Stimulated activated naive B cell treated with anti-CD40 and anti-IgM and Interleukin-4, amounts not matched to agents 10 μg/mL and 1 μg/mL and 100 μg/mL, for 72 hours (primary cell): ENCODE results near the gene TMEM205.
"Not testable (repeated sequence)": the region's sequence is repeated elsewhere in the genome, so short reads cannot be mapped to it uniquely, and the experiment has no call there.

Source experiments
- ATAC-seq, 2 donors: fragments of 150-1000 bp; cut with Tn5 transposase; replicated peaks; 2 replicates each; pipeline ENCODE4 v1.10.0; 2021; ENCODE audit warnings: moderate library complexity in 1 of 2
- DNase-seq: peaks from one replicate; pipeline ENCODE4 v3.0.0; 2021
- H3K27ac Mint-ChIP-seq: one replicate; pipeline ENCODE4 v1.8.0; 2022; ENCODE audit warnings: mild to moderate bottlenecking, mixed read lengths
- H3K27me3 Mint-ChIP-seq, 2 donors: one replicate each; pipeline ENCODE4 v1.8.0; 2022; ENCODE audit warnings: mixed read lengths in 2 of 2
- H3K36me3 Mint-ChIP-seq, 2 donors: one replicate each; pipeline ENCODE4 v1.8.0; 2022; ENCODE audit warnings: mixed read lengths in 2 of 2, mild to moderate bottlenecking in 1 of 2
- H3K4me1 Mint-ChIP-seq, 2 donors: one replicate each; pipeline ENCODE4 v1.8.0; 2022; ENCODE audit warnings: mixed read lengths in 2 of 2, mild to moderate bottlenecking in 1 of 2
- H3K4me3 Mint-ChIP-seq, 2 donors: one replicate each; pipeline ENCODE4 v1.8.0; 2022; ENCODE audit warnings: mild to moderate bottlenecking in 2 of 2, mixed read lengths in 2 of 2, moderate library complexity in 1 of 2
- H3K9me3 Mint-ChIP-seq, 2 donors: one replicate each; pipeline ENCODE4 v1.8.0; 2022; ENCODE audit warnings: mixed read lengths in 2 of 2, mild to moderate bottlenecking in 1 of 2

Gene TMEM205

DNA sequence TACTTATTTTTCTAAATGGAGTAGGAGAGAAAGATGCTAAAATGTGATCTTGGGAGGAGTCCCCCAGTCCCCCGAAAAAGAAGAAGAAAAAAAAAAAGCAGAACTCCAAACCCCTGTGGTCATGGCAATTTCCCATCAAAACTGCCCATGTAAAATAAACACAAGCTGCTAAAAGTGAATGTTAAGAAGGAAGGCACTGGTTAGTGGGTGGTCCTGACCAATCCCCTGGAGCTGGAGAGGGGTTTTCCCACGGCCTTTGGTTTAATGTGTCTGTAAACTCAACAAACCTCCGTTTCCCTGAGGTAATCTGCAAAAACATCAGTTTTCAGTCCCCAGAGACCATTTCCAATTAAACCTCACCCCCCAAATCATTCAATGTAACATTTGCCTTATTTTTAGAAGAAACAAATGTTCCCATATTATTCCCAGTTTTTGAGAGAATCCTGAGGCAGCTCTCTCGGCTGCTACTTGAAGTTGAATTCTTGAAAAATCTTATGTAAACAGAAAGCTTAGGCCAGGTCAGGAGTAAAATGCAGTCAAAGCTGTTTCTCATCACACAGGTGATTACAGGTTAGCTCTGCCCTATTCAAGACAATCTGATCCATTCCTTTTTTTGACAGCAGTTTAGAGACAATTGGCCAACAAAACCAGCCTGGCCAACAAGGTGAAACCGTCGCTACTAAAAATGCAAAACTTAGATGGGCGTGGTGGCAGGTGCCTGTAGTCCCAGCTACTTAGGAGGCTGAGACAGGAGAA lies 23.6 kb downstream of the TMEM205 start:
- ATAC-seq (no peak), DNase-seq (no peak)
- Mint-ChIP-seq H3K4me1 (peaks cover 35 to 52% of the 10 kb centered on the region in 2 donors), H3K27me3 (peaks cover 0 to 6% of the 10 kb centered on the region in 2 donors), H3K27ac (peak overlapping the region; percentile 68), H3K4me3 (no peak overlapping the region), H3K9me3 (no peaks in the 10 kb centered on the region), H3K36me3 (peaks cover 0 to 4% of the 10 kb centered on the region in 2 donors)

DNA sequence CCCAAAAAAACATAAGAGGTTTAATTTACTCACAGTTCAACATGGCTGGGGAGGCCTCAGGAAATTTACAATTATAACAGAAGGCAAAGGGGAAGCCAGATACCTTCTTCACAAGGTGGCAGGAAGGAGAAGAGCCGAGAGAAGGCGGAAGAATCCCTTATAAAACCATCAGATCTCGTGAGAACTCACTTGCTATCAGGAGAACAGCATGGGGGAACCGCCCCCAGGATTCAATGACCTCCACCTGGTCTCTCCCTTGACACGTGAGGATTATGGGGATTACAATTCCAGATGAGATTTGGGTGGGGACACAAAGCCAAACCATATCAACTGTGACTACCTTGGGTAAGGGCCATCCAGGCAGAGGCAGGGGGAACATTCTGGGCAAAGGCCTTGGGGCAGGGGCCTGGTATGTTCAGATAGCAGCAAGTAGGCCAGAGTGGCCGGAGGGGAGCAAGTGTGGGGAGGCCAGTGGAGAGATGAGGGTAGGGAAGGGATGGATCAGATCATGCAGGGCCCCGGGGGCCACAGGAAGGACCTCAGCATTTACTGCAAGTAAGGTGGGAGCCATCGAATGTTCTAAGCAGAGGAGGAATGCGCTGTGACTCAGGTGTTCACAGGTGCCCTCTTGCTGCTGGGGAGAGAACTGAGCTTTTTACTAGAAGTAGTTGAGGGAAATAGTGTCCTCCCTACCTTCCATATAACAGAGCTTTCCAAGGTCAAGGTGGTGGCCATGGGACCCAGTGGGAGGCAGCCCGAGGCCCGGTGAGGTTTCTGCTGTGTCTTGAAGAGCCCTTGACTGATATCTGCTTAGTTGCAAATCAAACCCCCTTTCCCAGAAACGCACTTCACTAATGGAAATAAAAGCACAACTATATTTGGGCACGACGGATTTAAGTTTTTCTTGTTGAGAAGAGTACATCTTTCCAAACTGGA lies 24.6 kb downstream of the TMEM205 start:
- Mint-ChIP-seq H3K27me3 (peaks cover 0 to 6% of the 10 kb centered on the region in 2 donors), H3K4me3 (peak overlapping the region in 1 of 2 donors; percentile 33), H3K4me1 (peaks cover 37 to 55% of the 10 kb centered on the region in 2 donors), H3K27ac (peak overlapping the region; percentile 62), H3K36me3 (peaks cover 0 to 2% of the 10 kb centered on the region in 2 donors), H3K9me3 (no peaks in the 10 kb centered on the region)
- ATAC-seq = no peak
- no peak for DNase-seq

DNA sequence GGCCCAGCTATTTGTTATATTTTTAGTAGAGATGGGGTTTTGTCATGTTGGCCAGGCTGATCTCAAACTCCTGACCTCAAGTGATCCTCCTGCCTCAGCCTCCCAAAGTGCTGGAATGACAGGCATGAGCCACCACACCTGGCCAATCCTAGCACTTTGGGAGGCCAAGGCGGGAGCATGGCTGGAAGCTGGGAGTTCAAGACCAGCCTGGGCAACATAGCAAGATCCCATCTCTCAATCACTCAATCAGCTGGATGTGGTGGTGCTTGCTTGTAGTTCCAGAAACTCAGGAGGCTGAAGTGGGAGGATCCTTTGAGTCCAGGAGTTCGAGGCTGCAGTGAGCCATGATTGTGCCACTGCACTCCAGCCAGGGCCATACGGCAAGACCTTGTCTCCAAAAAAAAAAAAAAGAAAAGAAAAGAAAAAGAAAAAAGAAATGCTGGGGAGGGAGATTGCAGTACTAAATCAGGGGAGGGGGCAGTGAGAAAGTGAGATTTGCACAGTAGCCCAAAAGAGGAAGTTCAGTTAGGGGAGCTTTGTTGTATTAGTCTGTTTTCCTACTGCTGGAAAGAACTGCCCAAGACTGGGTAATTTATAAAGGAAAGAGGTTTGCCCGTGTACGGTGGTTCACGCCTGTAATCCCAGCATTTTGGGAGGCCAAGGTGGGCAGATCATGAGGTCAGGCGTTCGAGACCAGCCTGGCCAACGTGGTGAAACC lies 25.6 kb downstream of the TMEM205 start:
- not testable (repeated sequence) for H3K36me3 Mint-ChIP-seq, H3K27ac Mint-ChIP-seq, DNase-seq, H3K27me3 Mint-ChIP-seq, H3K9me3 Mint-ChIP-seq
- peak in 1 of 2 donors; percentile 19 for ATAC-seq
- H3K4me1 Mint-ChIP-seq = peaks cover 37 to 55% of the 10 kb centered on the region in 2 donors
- H3K4me3 Mint-ChIP-seq = peak overlapping the region in 1 of 2 donors; percentile 5

DNA sequence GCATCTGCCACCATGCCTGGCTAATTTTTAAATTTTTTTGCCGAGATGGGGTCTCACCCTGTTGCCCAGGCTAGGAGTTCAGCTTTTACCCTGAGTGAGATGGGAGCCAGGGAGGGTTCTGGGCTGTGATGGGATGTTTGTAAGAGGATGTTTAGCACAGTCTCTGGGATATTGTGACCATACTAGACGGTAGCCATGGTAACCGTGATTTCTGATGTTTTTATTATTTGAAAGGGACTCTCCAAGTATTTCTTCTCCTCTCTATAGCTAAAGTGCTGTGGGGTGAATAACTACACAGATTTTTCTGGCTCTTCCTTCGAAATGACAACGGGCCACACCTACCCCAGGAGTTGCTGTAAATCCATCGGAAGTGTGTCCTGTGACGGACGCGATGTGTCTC lies 39.7 kb downstream of the TMEM205 start:
- Mint-ChIP-seq H3K4me3 (no peak overlapping the region), H3K9me3 (no peaks in the 10 kb centered on the region), H3K36me3 (no peaks in the 10 kb centered on the region), H3K27me3 (peaks cover 8 to 15% of the 10 kb centered on the region in 2 donors), H3K27ac (no peak overlapping the region), H3K4me1 (no peaks in the 10 kb centered on the region)
- no peak for DNase-seq
- ATAC-seq = no peak

DNA sequence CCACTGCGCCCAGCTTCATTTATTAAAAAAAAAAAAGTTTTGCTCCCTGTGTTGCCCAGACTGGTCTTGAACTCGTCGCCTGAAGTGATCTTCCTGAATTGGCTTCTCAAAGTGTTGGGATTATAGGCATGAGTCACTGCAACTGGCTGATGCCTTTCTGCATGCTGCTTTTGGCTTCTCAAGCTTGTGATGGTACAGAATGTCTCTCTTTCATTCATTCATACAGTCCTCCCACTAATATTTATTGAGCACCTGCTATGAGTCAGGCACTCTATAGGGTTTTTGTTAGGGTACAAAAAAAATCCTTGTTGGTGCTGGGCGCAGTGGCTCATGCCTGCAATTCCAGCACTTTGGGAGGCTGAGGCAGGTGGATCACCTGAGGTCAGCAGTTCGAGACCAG lies 41.1 kb downstream of the TMEM205 start:
- Mint-ChIP-seq H3K4me3 (no peak overlapping the region), H3K27me3 (peaks cover 9 to 12% of the 10 kb centered on the region in 2 donors), H3K36me3 (no peaks in the 10 kb centered on the region), H3K9me3 (no peaks in the 10 kb centered on the region), H3K4me1 (no peaks in the 10 kb centered on the region), H3K27ac (no peak overlapping the region)
- no peak for ATAC-seq
- DNase-seq = no peak

DNA sequence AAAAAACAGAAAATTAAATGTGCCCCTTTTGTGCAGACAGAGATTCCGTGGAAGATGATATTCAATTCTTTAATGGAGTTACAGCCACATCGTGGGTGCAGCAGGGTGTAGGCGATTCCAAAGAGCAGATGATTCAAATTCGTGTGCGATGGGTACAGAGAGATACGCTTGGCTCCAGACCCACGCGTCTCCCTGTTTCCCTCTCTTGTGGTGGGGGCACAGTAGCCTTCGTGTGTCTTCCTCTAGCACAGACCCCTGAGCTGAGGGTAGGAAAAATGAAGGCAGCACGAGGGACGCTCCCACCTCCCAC lies 45.3 kb downstream of the TMEM205 start:
- Mint-ChIP-seq H3K4me1 (no peaks in the 10 kb centered on the region), H3K27ac (no peak overlapping the region), H3K4me3 (no peak overlapping the region), H3K9me3 (no peaks in the 10 kb centered on the region), H3K36me3 (no peaks in the 10 kb centered on the region), H3K27me3 (peaks cover 10 to 14% of the 10 kb centered on the region in 2 donors)
- no peak for DNase-seq
- ATAC-seq = no peak

DNA sequence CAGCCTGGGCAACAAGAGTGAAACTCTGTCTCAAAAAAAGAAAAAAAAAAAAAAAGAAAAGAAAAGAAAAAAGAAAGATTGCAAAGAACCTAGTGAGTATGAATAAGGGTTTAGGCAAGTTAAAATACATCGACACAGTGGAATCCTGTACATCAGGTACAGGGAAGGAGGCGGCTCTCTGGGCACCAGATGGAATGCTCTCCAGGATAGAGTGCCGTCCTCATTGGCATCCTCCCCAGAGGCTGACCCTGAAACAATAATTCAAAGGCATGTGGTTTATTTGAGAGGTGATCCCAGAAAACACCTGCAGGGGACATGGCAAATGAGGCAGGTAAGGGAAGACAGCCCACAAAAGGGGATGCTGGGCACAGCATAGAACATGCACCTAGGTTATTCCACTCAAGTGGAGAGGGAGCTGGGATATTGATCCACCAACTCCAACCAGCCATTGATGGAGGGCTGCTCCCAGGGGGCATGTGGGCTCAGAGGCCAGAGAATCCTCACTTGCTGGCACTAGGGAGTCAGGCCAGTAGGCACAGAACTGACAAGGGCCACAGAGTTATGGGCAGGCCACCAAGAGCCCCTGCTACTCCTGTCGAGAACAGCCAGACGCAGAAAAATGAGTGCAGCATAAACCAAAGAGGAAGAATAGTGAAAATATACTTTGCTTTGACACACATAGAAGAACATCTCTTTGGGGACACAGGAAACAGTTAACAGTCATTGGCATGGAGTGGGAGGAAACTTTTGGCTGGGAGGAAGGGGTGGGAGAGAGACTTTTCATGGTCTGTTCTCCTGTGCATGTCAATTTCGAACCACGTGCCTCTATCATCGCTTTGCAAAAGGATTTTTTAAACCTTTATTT lies 45.9 kb downstream of the TMEM205 start:
- ATAC-seq = no peak
- H3K4me3 Mint-ChIP-seq = no peak overlapping the region
- no peaks in the 10 kb centered on the region for H3K36me3 Mint-ChIP-seq
- no peak for DNase-seq
- H3K9me3 Mint-ChIP-seq = no peaks in the 10 kb centered on the region
- no peak overlapping the region for H3K27ac Mint-ChIP-seq
- H3K4me1 Mint-ChIP-seq = no peaks in the 10 kb centered on the region
- peaks cover 10 to 14% of the 10 kb centered on the region in 2 donors for H3K27me3 Mint-ChIP-seq

DNA sequence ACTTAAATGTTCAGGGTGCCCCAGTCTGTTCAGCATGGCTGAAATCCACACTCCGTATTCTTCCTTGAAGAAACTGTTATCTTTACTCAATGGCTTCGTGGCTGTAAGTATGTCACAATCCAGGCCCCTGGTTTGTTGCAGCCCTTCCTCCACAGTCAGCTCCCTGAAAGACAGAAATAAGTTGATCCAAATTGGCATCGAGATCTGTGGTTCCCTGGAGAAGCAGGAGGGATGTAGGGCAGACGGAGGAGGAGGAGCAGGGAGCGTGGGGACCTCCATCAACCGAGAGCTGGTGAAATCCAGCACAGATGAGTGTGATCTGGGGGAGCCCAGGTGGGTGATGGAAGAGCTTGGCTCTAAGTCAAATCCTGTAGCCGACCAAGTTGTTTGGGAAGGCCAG lies 49.8 kb downstream of the TMEM205 start:
- ATAC-seq (no peak), DNase-seq (no peak)
- Mint-ChIP-seq H3K27me3 (peaks cover 5 to 34% of the 10 kb centered on the region in 2 donors), H3K9me3 (no peaks in the 10 kb centered on the region), H3K4me3 (no peak overlapping the region), H3K36me3 (no peaks in the 10 kb centered on the region), H3K27ac (no peak overlapping the region), H3K4me1 (peaks cover 1 to 5% of the 10 kb centered on the region in 2 donors)

DNA sequence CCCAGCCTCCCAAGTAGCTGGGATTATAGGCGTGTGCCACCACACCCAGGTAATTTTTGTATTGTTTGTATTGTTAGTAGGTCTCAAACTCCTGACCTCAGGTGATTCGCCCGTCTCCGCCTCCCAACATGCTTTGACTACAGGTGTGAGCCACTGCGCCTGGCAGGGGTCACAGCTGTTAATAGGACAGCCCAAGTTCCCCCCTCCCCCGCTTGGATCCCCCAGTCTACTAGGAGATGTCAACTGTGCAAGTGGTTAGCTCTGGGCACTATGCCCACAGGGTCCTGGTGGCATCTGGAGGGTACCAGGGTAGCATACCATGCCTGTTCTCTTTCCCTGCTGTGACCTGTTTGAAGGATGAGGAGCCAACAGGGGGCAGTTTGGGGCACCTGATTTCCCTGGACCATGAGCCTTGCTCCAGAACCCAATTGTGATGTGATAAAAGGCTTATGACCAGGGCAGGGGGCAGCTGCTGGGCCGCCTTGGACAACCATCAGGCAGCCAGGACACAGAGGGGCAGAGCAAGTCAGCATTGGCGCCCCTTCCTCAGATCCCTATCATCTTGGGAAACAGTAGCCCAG lies 50.3 kb downstream of the TMEM205 start, which contains the start of gene TSPAN16:
TSPAN16 (plus strand) TSS at position 496 of the 581 bp plus-strand sequence. CDS start 138 bp downstream, outside the sequence.
- no peak within 1 kb of the TSS for H3K4me3 Mint-ChIP-seq
- peaks cover 1 to 5% of the 10 kb centered on the region in 2 donors for H3K4me1 Mint-ChIP-seq
- H3K9me3 Mint-ChIP-seq = no peaks in the 10 kb centered on the region
- ATAC-seq = no peak
- no peaks in the 10 kb centered on the region for H3K36me3 Mint-ChIP-seq
- no peak within 1 kb of the TSS for H3K27ac Mint-ChIP-seq
- peaks cover 5 to 34% of the 10 kb centered on the region in 2 donors for H3K27me3 Mint-ChIP-seq
- DNase-seq = no peak

DNA sequence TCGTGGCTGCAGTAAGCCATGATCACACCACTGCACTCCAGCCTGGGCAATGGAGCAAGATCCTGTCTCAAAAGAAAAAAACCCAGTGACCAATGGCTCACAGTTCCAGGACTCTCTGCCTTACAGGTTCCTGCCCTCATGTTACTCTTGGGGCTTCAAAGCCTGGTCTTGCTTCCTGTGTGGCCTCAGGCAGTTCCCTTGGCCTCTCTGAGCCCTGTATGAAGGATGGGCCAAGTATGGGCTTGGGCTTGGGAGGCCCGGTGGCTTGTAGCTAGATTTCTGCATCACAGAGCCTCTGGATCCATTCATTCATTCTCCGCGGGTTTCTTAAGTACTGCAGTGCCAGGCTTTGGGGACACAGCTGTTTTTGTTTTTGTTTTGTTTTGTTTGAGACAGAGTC lies 50.9 kb downstream of the TMEM205 start:
- Mint-ChIP-seq H3K4me1 (peaks cover 1 to 5% of the 10 kb centered on the region in 2 donors), H3K36me3 (no peaks in the 10 kb centered on the region), H3K4me3 (no peak overlapping the region), H3K27me3 (peaks cover 5 to 30% of the 10 kb centered on the region in 2 donors), H3K27ac (no peak overlapping the region), H3K9me3 (no peaks in the 10 kb centered on the region)
- no peak for DNase-seq
- no peak for ATAC-seq

DNA sequence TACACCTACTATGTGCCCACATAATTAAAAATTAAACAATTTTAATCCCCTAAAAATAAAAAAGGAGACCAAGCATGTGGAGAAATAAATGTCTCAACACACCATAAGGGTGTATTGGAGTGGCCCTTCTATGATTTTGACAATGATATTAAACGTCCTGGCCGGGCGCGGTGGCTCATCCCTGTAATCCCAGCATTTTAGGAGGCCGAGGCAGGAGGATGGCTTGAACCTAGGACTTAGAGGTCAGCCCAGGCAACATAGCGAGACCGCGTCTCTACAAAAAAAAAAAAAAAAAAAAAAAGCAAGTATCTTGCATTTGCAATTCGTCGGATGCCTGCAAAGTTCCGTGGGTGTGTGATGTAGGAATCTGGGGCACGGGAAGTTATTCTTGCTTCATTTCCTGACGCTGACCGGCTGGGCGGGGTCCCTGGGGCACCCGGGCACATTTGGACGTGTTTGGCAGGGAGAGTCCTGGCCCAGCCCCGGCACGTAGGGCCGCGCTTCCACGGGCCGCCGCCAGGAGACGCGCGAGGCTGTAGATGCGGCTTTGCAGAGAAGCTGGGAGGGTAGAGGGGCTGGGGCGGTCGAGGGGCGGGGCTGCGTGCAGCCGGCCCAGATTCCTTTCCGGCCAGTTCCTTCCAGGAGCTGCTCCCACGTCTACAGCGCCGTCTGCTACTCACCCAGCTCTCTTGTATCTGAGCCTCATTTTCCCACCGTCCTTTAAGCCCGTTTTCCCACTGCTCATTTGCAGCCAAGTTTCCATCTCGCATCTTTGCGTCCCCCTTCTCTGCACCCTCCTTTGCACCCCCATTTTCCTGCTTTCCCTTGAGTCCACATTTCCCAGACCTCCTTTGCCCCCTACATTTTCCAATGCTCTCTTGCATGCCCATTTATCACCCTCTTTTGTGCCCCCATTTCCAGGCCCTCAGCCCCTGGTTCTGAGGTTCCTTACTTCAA lies 52.4 kb downstream of the TMEM205 start:
- H3K4me3 Mint-ChIP-seq = peak overlapping the region; percentile 59 to 62
- H3K36me3 Mint-ChIP-seq = no peaks in the 10 kb centered on the region
- H3K4me1 Mint-ChIP-seq = peaks cover 1 to 5% of the 10 kb centered on the region in 2 donors
- peak; percentile 82 for DNase-seq
- no peak overlapping the region for H3K27ac Mint-ChIP-seq
- ATAC-seq = peak; percentile 99
- no peaks in the 10 kb centered on the region for H3K9me3 Mint-ChIP-seq
- peaks cover 9 to 29% of the 10 kb centered on the region in 2 donors for H3K27me3 Mint-ChIP-seq
